Measurements from ENCODE around the gene ASGR1.

Gene ASGR1

DNA sequence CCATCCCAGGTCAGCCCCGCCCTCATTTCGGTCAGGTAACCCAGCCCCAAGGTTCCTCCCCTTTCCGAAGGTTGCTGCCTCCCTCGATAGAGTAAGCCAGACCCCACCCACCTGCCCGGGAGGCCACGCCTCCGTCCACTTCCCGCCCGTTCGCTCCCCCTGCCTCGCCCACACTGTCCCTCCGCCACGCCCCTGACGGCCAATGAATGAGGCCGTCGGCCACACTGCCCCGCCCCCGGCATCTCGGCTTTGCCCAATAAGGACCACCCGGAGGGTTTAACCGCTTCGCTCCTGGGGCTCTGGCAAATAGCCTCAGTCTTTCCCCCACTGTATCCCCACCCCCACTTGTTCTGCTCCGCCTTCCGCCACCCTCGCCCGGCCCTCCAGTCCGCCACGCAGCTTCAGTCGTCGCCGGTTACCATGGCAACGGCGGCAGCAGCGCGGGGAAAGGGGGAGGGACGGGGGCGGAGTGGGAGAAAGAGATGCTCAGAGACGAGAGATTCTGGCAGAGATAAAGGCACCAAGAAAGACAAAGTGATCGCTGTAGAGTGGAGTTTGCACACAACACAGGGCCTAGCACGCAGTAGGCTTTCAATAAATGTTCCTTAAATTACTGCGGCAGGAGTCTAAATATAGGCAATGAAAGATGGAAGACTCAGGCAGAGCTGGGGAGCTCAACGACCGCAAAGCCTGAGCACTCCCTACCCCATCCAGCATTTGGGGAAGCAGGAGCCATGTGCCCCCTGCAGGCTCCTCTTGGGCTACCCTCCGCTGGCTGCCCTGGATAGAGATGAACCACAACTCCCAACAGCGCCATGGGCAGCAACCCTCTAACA, 35.3 kb upstream of the ASGR1 start (continued):
- TF ChIP-seq ZXDB (tag by site-specific recombination; IDR thresholded peaks at IDR 0.05) (no peak), ZFP69B (tag by site-specific recombination; IDR thresholded peaks at IDR 0.05) (0 out of 2 replicates have a peak, but pooled peaks have one; percentile 49), MYNN (tag by site-specific recombination; IDR thresholded peaks at IDR 0.05; ENCODE audit: borderline replicate concordance) (0 out of 2 replicates have a peak, but pooled peaks have one; percentile 14), ZNF843 (tag by site-specific recombination; IDR thresholded peaks at IDR 0.05) (no peak; the same call in none of the 2 replicates), MZF1 (tag by site-specific recombination; IDR thresholded peaks at IDR 0.05; ENCODE audit: borderline replicate concordance) (peak; percentile 93), ZNF76 (tag by site-specific recombination; IDR thresholded peaks at IDR 0.05; ENCODE audit: borderline replicate concordance, low read depth) (peak; percentile 97; the same call in 1 of the 2 replicates), KLF8 (tag by site-specific recombination; IDR thresholded peaks at IDR 0.05) (0 out of 2 replicates have a peak, but pooled peaks have one; percentile 76), ZIC2 (tag by site-specific recombination; IDR thresholded peaks at IDR 0.05) (peak; percentile 85), ZNF23 (tag by site-specific recombination; IDR thresholded peaks at IDR 0.05; ENCODE audit: borderline replicate concordance) (no peak), ZNF341 (tag by site-specific recombination; IDR thresholded peaks at IDR 0.05; ENCODE audit: low read depth) (peak; percentile 50), KLF10 (tag by site-specific recombination; IDR thresholded peaks at IDR 0.05) (peak; percentile 82), ZFHX2 (tag by site-specific recombination; conservative IDR thresholded peaks at IDR 0.05) (peak; percentile 96)
- TF ChIP-seq, protein P1, sequence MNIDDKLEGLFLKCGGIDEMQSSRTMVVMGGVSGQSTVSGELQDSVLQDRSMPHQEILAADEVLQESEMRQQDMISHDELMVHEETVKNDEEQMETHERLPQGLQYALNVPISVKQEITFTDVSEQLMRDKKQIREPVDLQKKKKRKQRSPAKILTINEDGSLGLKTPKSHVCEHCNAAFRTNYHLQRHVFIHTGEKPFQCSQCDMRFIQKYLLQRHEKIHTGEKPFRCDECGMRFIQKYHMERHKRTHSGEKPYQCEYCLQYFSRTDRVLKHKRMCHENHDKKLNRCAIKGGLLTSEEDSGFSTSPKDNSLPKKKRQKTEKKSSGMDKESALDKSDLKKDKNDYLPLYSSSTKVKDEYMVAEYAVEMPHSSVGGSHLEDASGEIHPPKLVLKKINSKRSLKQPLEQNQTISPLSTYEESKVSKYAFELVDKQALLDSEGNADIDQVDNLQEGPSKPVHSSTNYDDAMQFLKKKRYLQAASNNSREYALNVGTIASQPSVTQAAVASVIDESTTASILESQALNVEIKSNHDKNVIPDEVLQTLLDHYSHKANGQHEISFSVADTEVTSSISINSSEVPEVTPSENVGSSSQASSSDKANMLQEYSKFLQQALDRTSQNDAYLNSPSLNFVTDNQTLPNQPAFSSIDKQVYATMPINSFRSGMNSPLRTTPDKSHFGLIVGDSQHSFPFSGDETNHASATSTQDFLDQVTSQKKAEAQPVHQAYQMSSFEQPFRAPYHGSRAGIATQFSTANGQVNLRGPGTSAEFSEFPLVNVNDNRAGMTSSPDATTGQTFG (tag by site-specific recombination; IDR thresholded peaks at IDR 0.05; ENCODE audit: borderline replicate concordance): no peak
- TF ChIP-seq, protein P2, sequence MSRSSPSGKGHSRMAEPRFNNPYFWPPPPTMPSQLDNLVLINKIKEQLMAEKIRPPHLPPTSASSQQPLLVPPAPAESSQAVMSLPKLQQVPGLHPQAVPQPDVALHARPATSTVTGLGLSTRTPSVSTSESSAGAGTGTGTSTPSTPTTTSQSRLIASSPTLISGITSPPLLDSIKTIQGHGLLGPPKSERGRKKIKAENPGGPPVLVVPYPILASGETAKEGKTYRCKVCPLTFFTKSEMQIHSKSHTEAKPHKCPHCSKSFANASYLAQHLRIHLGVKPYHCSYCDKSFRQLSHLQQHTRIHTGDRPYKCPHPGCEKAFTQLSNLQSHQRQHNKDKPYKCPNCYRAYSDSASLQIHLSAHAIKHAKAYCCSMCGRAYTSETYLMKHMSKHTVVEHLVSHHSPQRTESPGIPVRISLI (tag by site-specific recombination; IDR thresholded peaks at IDR 0.05): no peak
- TF ChIP-seq, protein P3, sequence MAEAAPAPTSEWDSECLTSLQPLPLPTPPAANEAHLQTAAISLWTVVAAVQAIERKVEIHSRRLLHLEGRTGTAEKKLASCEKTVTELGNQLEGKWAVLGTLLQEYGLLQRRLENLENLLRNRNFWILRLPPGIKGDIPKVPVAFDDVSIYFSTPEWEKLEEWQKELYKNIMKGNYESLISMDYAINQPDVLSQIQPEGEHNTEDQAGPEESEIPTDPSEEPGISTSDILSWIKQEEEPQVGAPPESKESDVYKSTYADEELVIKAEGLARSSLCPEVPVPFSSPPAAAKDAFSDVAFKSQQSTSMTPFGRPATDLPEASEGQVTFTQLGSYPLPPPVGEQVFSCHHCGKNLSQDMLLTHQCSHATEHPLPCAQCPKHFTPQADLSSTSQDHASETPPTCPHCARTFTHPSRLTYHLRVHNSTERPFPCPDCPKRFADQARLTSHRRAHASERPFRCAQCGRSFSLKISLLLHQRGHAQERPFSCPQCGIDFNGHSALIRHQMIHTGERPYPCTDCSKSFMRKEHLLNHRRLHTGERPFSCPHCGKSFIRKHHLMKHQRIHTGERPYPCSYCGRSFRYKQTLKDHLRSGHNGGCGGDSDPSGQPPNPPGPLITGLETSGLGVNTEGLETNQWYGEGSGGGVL (tag by site-specific recombination; IDR thresholded peaks at IDR 0.05): peak; percentile 88
- TF ChIP-seq, protein P4, sequence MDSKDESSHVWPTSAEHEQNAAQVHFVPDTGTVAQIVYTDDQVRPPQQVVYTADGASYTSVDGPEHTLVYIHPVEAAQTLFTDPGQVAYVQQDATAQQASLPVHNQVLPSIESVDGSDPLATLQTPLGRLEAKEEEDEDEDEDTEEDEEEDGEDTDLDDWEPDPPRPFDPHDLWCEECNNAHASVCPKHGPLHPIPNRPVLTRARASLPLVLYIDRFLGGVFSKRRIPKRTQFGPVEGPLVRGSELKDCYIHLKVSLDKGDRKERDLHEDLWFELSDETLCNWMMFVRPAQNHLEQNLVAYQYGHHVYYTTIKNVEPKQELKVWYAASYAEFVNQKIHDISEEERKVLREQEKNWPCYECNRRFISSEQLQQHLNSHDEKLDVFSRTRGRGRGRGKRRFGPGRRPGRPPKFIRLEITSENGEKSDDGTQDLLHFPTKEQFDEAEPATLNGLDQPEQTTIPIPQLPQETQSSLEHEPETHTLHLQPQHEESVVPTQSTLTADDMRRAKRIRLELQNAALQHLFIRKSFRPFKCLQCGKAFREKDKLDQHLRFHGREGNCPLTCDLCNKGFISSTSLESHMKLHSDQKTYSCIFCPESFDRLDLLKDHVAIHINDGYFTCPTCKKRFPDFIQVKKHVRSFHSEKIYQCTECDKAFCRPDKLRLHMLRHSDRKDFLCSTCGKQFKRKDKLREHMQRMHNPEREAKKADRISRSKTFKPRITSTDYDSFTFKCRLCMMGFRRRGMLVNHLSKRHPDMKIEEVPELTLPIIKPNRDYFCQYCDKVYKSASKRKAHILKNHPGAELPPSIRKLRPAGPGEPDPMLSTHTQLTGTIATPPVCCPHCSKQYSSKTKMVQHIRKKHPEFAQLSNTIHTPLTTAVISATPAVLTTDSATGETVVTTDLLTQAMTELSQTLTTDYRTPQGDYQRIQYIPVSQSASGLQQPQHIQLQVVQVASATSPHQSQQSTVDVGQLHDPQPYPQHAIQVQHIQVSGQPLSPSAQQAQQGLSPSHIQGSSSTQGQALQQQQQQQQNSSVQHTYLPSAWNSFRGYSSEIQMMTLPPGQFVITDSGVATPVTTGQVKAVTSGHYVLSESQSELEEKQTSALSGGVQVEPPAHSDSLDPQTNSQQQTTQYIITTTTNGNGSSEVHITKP (tag by site-specific recombination; IDR thresholded peaks at IDR 0.05): peak; percentile 94
- TF ChIP-seq, protein P5, sequence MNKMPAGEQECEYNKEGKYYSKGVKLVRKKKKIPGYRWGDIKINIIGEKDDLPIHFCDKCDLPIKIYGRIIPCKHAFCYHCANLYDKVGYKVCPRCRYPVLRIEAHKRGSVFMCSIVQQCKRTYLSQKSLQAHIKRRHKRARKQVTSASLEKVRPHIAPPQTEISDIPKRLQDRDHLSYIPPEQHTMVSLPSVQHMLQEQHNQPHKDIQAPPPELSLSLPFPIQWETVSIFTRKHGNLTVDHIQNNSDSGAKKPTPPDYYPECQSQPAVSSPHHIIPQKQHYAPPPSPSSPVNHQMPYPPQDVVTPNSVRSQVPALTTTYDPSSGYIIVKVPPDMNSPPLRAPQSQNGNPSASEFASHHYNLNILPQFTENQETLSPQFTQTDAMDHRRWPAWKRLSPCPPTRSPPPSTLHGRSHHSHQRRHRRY (tag by site-specific recombination; IDR thresholded peaks at IDR 0.05): no peak

All from HEK293 (cell line).